Epithelial cell of alveolus of lung (primary cell): ENCODE results near the gene PTK6. TPM values are rescaled to one million over a fixed set of nuclear protein-coding genes. Genes with fewer than 3 reads are reported as not detected.

Experiments
- total RNA-seq: library from RNA; depleted of rRNA; stranded (reverse); fragments of >200 nt; gene quantifications from 2 replicates; pipeline ENCODE4 v1.2.1, GENCODE V29; 2015

PTK6 gene
- not detected in 2 replicates for total RNA-seq

GRCh38 chr20:63536997-63537524 is at the start of gene PTK6:
Gene PTK6, minus strand, starts transcription at chr20:63537376. Its CDS starts 62 bp downstream, at chr20:63537314.

DNA sequence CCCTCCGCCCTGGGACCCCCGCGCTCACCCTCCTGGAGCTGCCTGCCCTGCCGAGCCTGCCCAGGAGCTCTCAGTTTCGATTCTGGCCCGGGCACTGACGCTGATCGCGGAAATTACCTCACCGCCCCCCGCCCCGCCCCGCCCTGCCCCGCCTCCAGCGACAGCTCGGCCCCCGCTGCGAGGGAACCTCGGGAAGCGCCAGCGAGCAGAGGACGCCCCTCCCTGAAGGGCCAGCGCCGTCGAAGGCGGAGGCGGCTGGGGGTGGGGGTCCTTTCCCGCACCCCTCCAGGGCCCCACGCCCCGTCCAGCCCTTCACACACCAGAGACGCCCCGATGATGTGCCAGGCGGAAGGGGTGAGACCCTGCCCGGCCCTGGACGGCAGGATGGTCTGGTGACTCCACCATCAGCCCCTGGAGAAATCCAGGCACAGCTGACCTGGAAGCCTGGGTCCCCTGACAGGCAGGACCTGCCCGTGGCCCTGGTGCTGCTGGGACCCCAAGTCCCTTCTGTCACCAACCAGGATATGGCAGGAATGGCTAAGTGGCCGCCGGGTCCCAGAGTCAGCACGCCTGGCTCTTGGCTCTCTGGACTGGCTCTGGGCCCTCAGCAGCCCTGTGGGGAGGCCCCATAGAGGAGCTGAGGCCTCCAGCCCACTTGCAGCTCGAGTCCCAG is 37.1 kb upstream of the PTK6 start, which contains the start of gene HELZ2:
HELZ2 (minus strand) TSS at position 84 of the 673 bp plus-strand sequence. CDS start 1,854 bp downstream, outside the sequence.

DNA sequence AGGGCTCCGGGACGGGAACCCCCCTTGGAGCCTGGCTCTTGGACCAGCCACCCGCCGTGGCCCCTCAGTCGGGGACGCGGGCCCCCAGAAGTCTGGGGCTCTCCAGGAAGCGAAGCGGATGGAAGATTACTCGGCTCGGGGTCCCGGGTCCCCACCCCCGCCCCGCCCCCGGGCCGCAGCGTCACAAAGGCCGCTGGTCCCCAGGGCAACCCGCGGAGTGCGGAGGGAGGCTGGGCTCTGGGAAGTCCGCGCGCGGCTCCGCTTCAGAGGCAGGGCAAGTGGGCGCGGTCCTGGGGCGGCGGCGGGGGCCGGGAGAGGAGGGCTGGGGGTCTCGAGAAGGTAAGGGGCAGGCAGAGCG is 16.7 kb upstream of the PTK6 start, which contains the start of gene FNDC11:
FNDC11 (plus strand) TSS at position 227 of the 358 bp plus-strand sequence. CDS start 1,505 bp downstream, outside the sequence.

DNA sequence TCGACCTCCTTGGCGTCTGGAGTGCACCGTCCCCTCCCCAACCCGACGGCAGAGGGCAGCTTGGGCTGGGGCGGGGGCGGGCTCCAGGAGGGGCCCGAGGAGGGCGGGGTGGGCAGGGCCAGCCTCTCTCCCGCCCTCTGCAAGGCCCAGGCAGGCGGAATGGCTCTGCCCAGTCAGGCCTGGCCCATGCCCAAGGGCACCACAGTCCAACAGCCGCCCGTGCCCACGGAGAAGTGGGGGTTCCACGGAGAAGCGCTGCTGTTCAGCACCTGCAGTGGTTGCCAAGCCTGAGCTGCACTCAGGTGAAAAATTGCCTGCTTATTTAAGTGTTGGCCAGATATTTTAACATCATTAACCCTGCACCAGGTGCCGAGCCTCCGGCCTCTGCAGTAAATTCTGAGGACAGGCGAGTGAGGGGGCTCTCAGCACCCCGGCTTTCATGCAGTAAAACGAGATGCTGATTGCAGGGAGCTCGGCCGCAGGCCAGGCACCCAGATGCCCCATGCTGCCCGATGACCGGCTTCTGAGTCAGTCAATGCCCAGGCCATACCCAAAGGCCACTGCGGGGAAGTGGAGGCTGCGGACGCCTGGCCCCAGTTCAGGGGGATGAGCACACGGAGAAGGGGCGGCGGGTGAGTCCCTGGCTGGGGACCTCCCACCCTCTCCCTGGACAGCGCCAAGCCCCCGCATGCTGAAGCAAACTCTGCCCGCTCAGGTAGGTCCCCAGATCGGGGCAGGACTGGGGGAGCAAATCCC is 10.7 kb upstream of the PTK6 start, which contains the start of gene SRMS:
SRMS (minus strand) TSS at position 25 of the 756 bp plus-strand sequence. CDS start 286 bp downstream, outside the sequence.

GRCh38 chr20:63520504-63520933 is 16.7 kb downstream of the PTK6 start, which contains the start of gene PPDPF:
Gene PPDPF, plus strand, starts transcription at chr20:63520765. Its CDS starts 544 bp downstream, at chr20:63521309.

DNA sequence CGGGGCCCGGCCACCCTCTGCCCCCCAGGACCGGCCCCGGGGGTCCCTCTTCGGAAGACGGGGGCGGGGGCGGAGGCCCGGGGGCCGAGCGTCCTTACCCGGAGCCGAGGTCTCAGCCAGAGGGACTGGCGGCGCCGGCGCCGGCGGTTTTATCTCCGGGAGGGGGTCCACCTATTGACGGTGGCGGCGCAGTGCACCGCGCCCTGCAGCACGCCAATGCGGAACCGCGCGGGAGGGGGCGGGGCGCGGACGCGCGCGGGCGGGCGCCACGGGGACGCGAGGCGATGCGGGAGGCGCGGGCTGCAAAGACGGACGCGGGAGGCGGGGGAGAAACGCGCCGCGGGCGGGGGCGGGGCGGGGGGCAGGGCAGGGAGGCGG is 38.2 kb downstream of the PTK6 start, which contains the start of gene EEF1A2:
EEF1A2 (minus strand) TSS at position 124 of the 378 bp plus-strand sequence. CDS start 1,320 bp downstream, outside the sequence.

Other genes with a start within 250 kb of the PTK6 start
- gene COL20A1, start 244.2 kb downstream of the PTK6 start, total RNA-seq, result not detected in 2 replicates
- gene CHRNA4, start 176.0 kb downstream of the PTK6 start, total RNA-seq, result not detected in 2 replicates
- not detected in 2 replicates for gene KCNQ2, start 64.7 kb downstream of the PTK6 start, total RNA-seq
- 1.3 and 1.4 TPM in 2 replicates for gene EEF1A2, start 38.3 kb downstream of the PTK6 start, total RNA-seq
- gene PPDPF, start 16.6 kb downstream of the PTK6 start, total RNA-seq, result 107 and 208 TPM in 2 replicates
- gene SRMS, start 10.4 kb upstream of the PTK6 start, total RNA-seq, result not detected in 2 replicates
- gene FNDC11, start 16.8 kb upstream of the PTK6 start, total RNA-seq, result 0.78 TPM in 1 of 2 replicates, not detected in the other
- 40.4 and 58.7 TPM in 2 replicates for gene HELZ2, start 36.9 kb upstream of the PTK6 start, total RNA-seq
- gene GMEB2, start 89.7 kb upstream of the PTK6 start, total RNA-seq, result 12.3 and 14.0 TPM in 2 replicates
- 38.9 and 65.8 TPM in 2 replicates for gene STMN3, start 116.0 kb upstream of the PTK6 start, total RNA-seq
- gene RTEL1, start 120.9 kb upstream of the PTK6 start, total RNA-seq, result 12.4 and 18.2 TPM in 2 replicates
- 3.6 and 144 TPM in 2 replicates for gene TNFRSF6B, start 159.3 kb upstream of the PTK6 start, total RNA-seq
- 42.3 and 45.3 TPM in 2 replicates for gene ARFRP1, start 170.6 kb upstream of the PTK6 start, total RNA-seq
- 17.3 and 23.1 TPM in 2 replicates for gene ZGPAT, start 170.7 kb upstream of the PTK6 start, total RNA-seq
- gene LIME1, start 199.3 kb upstream of the PTK6 start, total RNA-seq, result 1.3 and 1.9 TPM in 2 replicates
- gene SLC2A4RG, start 202.4 kb upstream of the PTK6 start, total RNA-seq, result 25.2 and 58.7 TPM in 2 replicates